H1 (cell line): Measurements from ENCODE around the gene LAMB3. TPM values are rescaled to one million over a fixed set of nuclear protein-coding genes. Genes with fewer than 3 reads are reported as not detected.
A peak's percentile ranks its signal among the peaks of the same experiment; 100 is the strongest.

Experiments used
- CTCF ChIA-PET: fragments of 300-600 bp; sonication (Branson Sonifier 250); formaldehyde crosslinking; loops from one replicate; lab custom pipeline; 2021; ENCODE audit not compliant: partially characterized antibody; lab: Charles Lee
- POLR2A ChIA-PET: fragments of 300-600 bp; sonication (Branson Sonifier 250); formaldehyde crosslinking; loops from one replicate; lab custom pipeline; 2021; ENCODE audit warnings: inconsistent platforms; ENCODE audit not compliant: partially characterized antibody; lab: Charles Lee
- DNase-seq, 2 experiments: peaks; one replicate each; pipeline versions ENCODE4 v3.0.0 to v3.0.0-alpha.2; 2010 to 2022; ENCODE audit warnings: low spot score in 2 of 2, low read depth in 1 of 2, mixed read lengths in 1 of 2
- FAIRE-seq: peaks from 2 replicates; lab custom pipeline; 2011; peaks lifted over from hg19 to GRCh38; lab: Jason Lieb, UNC
- H2AFZ ChIP-seq: 2 replicates; pipeline ENCODE4 v1.8.1; 2012; ENCODE audit warnings: low read length, inconsistent platforms
- H2AK5ac ChIP-seq: 2 replicates; pipeline ENCODE4 v1.6.1; 2013; ENCODE audit warnings: low read depth, low read length
- H2BK120ac ChIP-seq: replicated peaks from 2 replicates; pipeline ENCODE3; 2013; ENCODE audit warnings: low read depth, low read length, inconsistent platforms
- H2BK12ac ChIP-seq: 2 replicates; pipeline ENCODE4 v1.6.1; 2013; ENCODE audit warnings: low read depth, low read length
- H2BK15ac ChIP-seq: 2 replicates; pipeline ENCODE4 v1.6.1; 2013; ENCODE audit warnings: low read length
- H2BK20ac ChIP-seq: 2 replicates; pipeline ENCODE4 v1.6.1; 2013; ENCODE audit warnings: low read length
- H2BK5ac ChIP-seq: 2 replicates; pipeline ENCODE4 v1.6.1; 2013; ENCODE audit warnings: low read depth, low read length
- H3K14ac ChIP-seq: 2 replicates; pipeline ENCODE4 v1.6.1; 2013; ENCODE audit warnings: inconsistent platforms; ENCODE audit not compliant: insufficient read length
- H3K18ac ChIP-seq: 2 replicates; pipeline ENCODE4 v1.6.1; 2013; ENCODE audit warnings: low read length; ENCODE audit errors: extremely low read depth
- H3K23ac ChIP-seq: 2 replicates; pipeline ENCODE4 v1.6.1; 2013; ENCODE audit warnings: inconsistent platforms; ENCODE audit not compliant: insufficient read length
- H3K23me2 ChIP-seq: 2 replicates; pipeline ENCODE4 v1.6.1; 2013; ENCODE audit warnings: low read depth, low read length
- H3K27ac ChIP-seq: 2 replicates; pipeline ENCODE4 v1.6.1; 2011; ENCODE audit warnings: low read depth, low read length, inconsistent platforms
- H3K27me3 ChIP-seq, 4 experiments: replicated peaks in 1 of 4; 1 replicate in 1 of 4; 2 replicates in 3 of 4; pipeline versions ENCODE4 v1.6.1 to v1.8.1; 2011 to 2013; ENCODE audit warnings: low read length in 3 of 4, mild to moderate bottlenecking in 3 of 4, inconsistent platforms in 2 of 4, mixed read lengths in 2 of 4, moderate library complexity in 1 of 4; ENCODE audit not compliant: control insufficient read depth in 3 of 4, insufficient read depth in 3 of 4; ENCODE audit errors: extremely low read depth in 1 of 4
- H3K36me3 ChIP-seq, 4 experiments: 2 replicates each; pipeline versions ENCODE4 v1.6.1 to v1.8.1; 2011 to 2013; ENCODE audit warnings: mild to moderate bottlenecking in 4 of 4, low read length in 3 of 4, moderate library complexity in 2 of 4, control low read depth in 1 of 4, inconsistent platforms in 1 of 4; ENCODE audit not compliant: insufficient read depth in 4 of 4, control insufficient read depth in 2 of 4
- H3K4ac ChIP-seq: replicated peaks from 2 replicates; pipeline ENCODE3; 2013; ENCODE audit warnings: low read length, low read depth, mixed read lengths, inconsistent platforms; ENCODE audit not compliant: insufficient read length
- H3K4me1 ChIP-seq, 4 experiments: replicated peaks in 1 of 4; 1 replicate in 1 of 4; 2 replicates in 3 of 4; pipeline versions ENCODE4 v1.6.1 to v1.8.1; 2011 to 2013; ENCODE audit warnings: low read length in 3 of 4, inconsistent platforms in 2 of 4, mixed read lengths in 1 of 4; ENCODE audit not compliant: insufficient read depth in 4 of 4, control insufficient read depth in 3 of 4
- H3K4me2 ChIP-seq, 2 experiments: 2 replicates each; pipeline versions ENCODE4 v1.6.1 to v1.8.1; 2011 to 2013; ENCODE audit warnings: low read depth in 2 of 2, low read length in 2 of 2, control low read depth in 1 of 2, inconsistent platforms in 1 of 2, mild to moderate bottlenecking in 1 of 2; ENCODE audit not compliant: insufficient read depth in 1 of 2
- H3K4me3 ChIP-seq, 4 experiments: fragments of 200-600, 300-600 bp in 1 of 4; sonication (generic), shearing (Covaris generic), sonication (Bioruptor Twin) in 1 of 4; 2 replicates each; pipeline versions ENCODE4 v1.5.1 to v1.8.1; 2011 to 2016; ENCODE audit warnings: low read length in 4 of 4, low read depth in 3 of 4, control low read depth in 2 of 4, inconsistent platforms in 2 of 4, mild to moderate bottlenecking in 2 of 4, mixed read lengths in 1 of 4, moderate library complexity in 1 of 4; ENCODE audit not compliant: insufficient read depth in 2 of 4; ENCODE audit errors: extremely low read depth in 1 of 4
- H3K56ac ChIP-seq: replicated peaks from 2 replicates; pipeline ENCODE3; 2013; ENCODE audit warnings: low read depth, mild to moderate bottlenecking, mixed read lengths, low read length, inconsistent platforms; ENCODE audit not compliant: insufficient read length
- H3K79me1 ChIP-seq: 2 replicates; pipeline ENCODE4 v1.6.1; 2013; ENCODE audit warnings: low read depth, low read length, control low read depth
- H3K79me2 ChIP-seq, 2 experiments: 2 replicates each; pipeline versions ENCODE4 v1.6.1 to v1.8.1; 2012 to 2013; ENCODE audit warnings: low read length in 2 of 2, mild to moderate bottlenecking in 2 of 2, inconsistent platforms in 1 of 2; ENCODE audit not compliant: insufficient read depth in 2 of 2, control insufficient read depth in 1 of 2
- H3K9ac ChIP-seq, 4 experiments: replicated peaks in 1 of 4; 1 replicate in 1 of 4; 2 replicates in 3 of 4; pipeline versions ENCODE4 v1.6.1 to v1.8.1; 2011 to 2013; ENCODE audit warnings: low read depth in 3 of 4, low read length in 3 of 4, control low read depth in 2 of 4, mild to moderate bottlenecking in 2 of 4, moderate library complexity in 2 of 4, inconsistent platforms in 1 of 4; ENCODE audit errors: extremely low read depth in 1 of 4
- H3K9me3 ChIP-seq, 2 experiments: 2 replicates each; pipeline versions ENCODE4 v1.6.1 to v1.8.1; 2012 to 2013; ENCODE audit warnings: mild to moderate bottlenecking in 2 of 2, moderate library complexity in 2 of 2, control low read depth in 1 of 2, inconsistent platforms in 1 of 2, low read depth in 1 of 2, low read length in 1 of 2, mixed read lengths in 1 of 2; ENCODE audit not compliant: insufficient read depth in 2 of 2
- H4K20me1 ChIP-seq, 2 experiments: replicated peaks in 1 of 2; 2 replicates each; pipeline versions ENCODE3 to v1.8.1; 2011 to 2013; ENCODE audit warnings: inconsistent platforms in 2 of 2, low read length in 2 of 2, mild to moderate bottlenecking in 1 of 2; ENCODE audit not compliant: insufficient read depth in 2 of 2, control insufficient read depth in 1 of 2
- H4K5ac ChIP-seq: 2 replicates; pipeline ENCODE4 v1.6.1; 2013; ENCODE audit warnings: low read length, low read depth, mixed read lengths, inconsistent platforms; ENCODE audit not compliant: insufficient read length
- H4K8ac ChIP-seq: 2 replicates; pipeline ENCODE4 v1.8.0; 2013; ENCODE audit warnings: mild to moderate bottlenecking, moderate library complexity, low read length, inconsistent platforms; ENCODE audit not compliant: insufficient read depth; ENCODE audit errors: extremely low read depth
- H4K91ac ChIP-seq: replicated peaks from 2 replicates; pipeline ENCODE3; 2013; ENCODE audit warnings: low read length, mixed read lengths, inconsistent platforms; ENCODE audit not compliant: insufficient read length
- HDAC2 ChIP-seq, 2 experiments: fragments of 300-600 bp in 1 of 2; sonication (generic) in 1 of 2; IDR thresholded peaks; 2 replicates each; pipeline ENCODE4 v1.6.1; 2011 to 2012; ENCODE audit warnings: low read depth in 2 of 2, low read length in 2 of 2, mild to moderate bottlenecking in 2 of 2, moderate library complexity in 2 of 2, borderline replicate concordance in 1 of 2, inconsistent platforms in 1 of 2
- WGBS, 2 experiments: shearing (Covaris generic) in 1 of 2; methylation state at CpG; one replicate each; pipeline versions ENCODE4 v1.1.6 to v1.1.7; 2013 to 2015; ENCODE audit warnings: low lambda C conversion rate in 2 of 2, mixed read lengths in 2 of 2, inconsistent platforms in 1 of 2, low coverage in 1 of 2, missing lambda C conversion rate in 1 of 2; ENCODE audit not compliant: insufficient replicate concordance in 2 of 2, insufficient coverage in 1 of 2, insufficient read length in 1 of 2; ENCODE audit errors: extremely low coverage in 1 of 2, missing lambda C conversion rate in 1 of 2; 5-methylcytosine and 5-hydroxymethylcytosine counted together
- polyA plus RNA-seq, 7 experiments: library from polyadenylated mRNA; depleted of rRNA in 3 of 7; stranded (reverse) in 5 of 7; unstranded in 2 of 7; fragments of >200 nt in 5 of 7; fragments of 200-250 nt in 2 of 7; gene quantifications; 1 replicate in 5 of 7; 2 replicates in 1 of 7; 4 replicates in 1 of 7; pipeline versions ENCODE4 v1.2.1 to v1.2.3, GENCODE V29; 2011 to 2013; ENCODE audit warnings: missing spikeins in 2 of 7, mixed read lengths in 2 of 7
- total RNA-seq: library from RNA; stranded (reverse); fragmentation: NEBNext Ultra II Directional; extraction: Animal tissue kit (Norgen Biotek cat#: 25700); gene quantifications from 2 replicates; pipeline ENCODE4 v1.2.1, GENCODE V29; 2021
- TF ChIP-seq, protein P1 (sequence below), 3 experiments: IDR thresholded peaks; 1 replicate in 2 of 3; 2 replicates in 1 of 3; pipeline versions ENCODE4 v1.5.1 to v1.6.1; 2011; ENCODE audit warnings: low read length in 3 of 3, mild to moderate bottlenecking in 3 of 3, inconsistent platforms in 2 of 3, low read depth in 1 of 3, moderate library complexity in 1 of 3; ENCODE audit not compliant: insufficient read depth in 1 of 3; ENCODE audit errors: control extremely low read depth in 1 of 3

Gene LAMB3
- total and polyA plus RNA-seq, 2 of the 8 experiments (the other 6 are each of a cell fraction or from before 2014, with no cell fraction given): 0.45 to 0.50 TPM

DNA sequence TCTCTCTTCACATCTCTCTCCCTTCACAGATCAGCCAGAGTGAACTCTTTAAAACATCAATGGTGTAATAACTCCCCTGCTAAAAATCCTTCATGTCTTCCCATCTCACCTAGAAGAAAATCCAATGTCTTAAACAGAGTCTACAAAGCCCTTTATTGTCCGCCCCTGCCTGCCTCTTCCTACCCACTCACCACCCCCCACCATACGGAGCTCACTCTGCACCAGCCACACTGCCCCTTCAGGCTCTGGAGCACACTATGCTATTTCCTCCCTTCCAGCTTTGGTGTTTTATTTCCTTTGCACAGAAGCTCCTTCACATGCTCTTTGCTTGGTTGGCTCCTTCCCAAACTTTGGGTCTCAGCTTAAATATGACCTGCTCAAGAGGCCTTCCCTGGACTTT lies 58.5 kb downstream of the LAMB3 start:
- Histone ChIP-seq H2BK120ac (no peak overlapping the region), H4K91ac (no peak overlapping the region), H4K20me1 (no peaks in the 10 kb centered on the region), H3K79me1 (no peaks in the 10 kb centered on the region), H3K23me2 (no peaks in the 10 kb centered on the region), H2BK15ac (no peak overlapping the region), H4K5ac (no peak overlapping the region), H3K4me1 (no peaks in the 10 kb centered on the region), H2AK5ac (no peak overlapping the region), H3K79me2 (no peaks in the 10 kb centered on the region), H3K4me2 (no peak overlapping the region), H3K14ac (no peak overlapping the region), H3K27me3 (no peaks in the 10 kb centered on the region; a peak in 2 of 7 replicates), H2BK20ac (no peak overlapping the region), H3K18ac (no peak overlapping the region), H3K56ac (no peak overlapping the region), H3K4ac (no peak overlapping the region), H3K27ac (no peak overlapping the region), H3K4me3 (no peak overlapping the region), H3K36me3 (no peaks in the 10 kb centered on the region), H3K9me3 (no peaks in the 10 kb centered on the region), H2BK12ac (no peak overlapping the region), H2BK5ac (no peak overlapping the region), H3K9ac (no peak overlapping the region), H3K23ac (no peak overlapping the region), H4K8ac (no peak overlapping the region), H2AFZ (no peak overlapping the region)
- TF ChIP-seq, protein P1, sequence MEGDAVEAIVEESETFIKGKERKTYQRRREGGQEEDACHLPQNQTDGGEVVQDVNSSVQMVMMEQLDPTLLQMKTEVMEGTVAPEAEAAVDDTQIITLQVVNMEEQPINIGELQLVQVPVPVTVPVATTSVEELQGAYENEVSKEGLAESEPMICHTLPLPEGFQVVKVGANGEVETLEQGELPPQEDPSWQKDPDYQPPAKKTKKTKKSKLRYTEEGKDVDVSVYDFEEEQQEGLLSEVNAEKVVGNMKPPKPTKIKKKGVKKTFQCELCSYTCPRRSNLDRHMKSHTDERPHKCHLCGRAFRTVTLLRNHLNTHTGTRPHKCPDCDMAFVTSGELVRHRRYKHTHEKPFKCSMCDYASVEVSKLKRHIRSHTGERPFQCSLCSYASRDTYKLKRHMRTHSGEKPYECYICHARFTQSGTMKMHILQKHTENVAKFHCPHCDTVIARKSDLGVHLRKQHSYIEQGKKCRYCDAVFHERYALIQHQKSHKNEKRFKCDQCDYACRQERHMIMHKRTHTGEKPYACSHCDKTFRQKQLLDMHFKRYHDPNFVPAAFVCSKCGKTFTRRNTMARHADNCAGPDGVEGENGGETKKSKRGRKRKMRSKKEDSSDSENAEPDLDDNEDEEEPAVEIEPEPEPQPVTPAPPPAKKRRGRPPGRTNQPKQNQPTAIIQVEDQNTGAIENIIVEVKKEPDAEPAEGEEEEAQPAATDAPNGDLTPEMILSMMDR (IDR thresholded peaks at IDR 0.05; ENCODE audit: control extremely low read depth in 1 of 3, insufficient read depth in 1 of 3, low read depth in 1 of 3, low read length in 3 of 3): peak in 1 of 3 experiments; percentile 17; a peak in 1 of 4 replicates
- TF ChIP-seq HDAC2 (IDR thresholded peaks at IDR 0.05; ENCODE audit: borderline replicate concordance in 1 of 2, low read depth in 2 of 2, low read length in 2 of 2): no peak
- FAIRE-seq (no peak), DNase-seq (no peak)
- ChIA-PET POLR2A (no interaction called here), CTCF (interaction anchor here (0.9 to 28.8 kb wide), 6 partner anchors 8 to 98 kb away, joined by 3 to 636 read pairs (median 185); partner anchors contain the start of gene CAMK1G)
- WGBS, 2 experiments: 78% methylated on average over 2 of the region's 2 CpGs; no CpG with 5 or more reads in 1 of the 2 experiments
